ENCODE results near the gene H19. TPM values are rescaled to one million over a fixed set of nuclear protein-coding genes. Genes with fewer than 3 reads are reported as not detected.

Gene H19
- total RNA-seq, 4 donors from 2014 or later, result 13.5 to 68.7 (median 19.4) TPM

GRCh38 chr11:1949922-1950321, 47.7 kb downstream of the H19 start:
- no CpG with 5 or more reads among the region's 15 CpGs for WGBS, 2 donors
- Histone ChIP-seq H3K36me3 (no peaks in the 10 kb centered on the region), H3K27me3 (no peaks in the 10 kb centered on the region), H3K9me3 (no peaks in the 10 kb centered on the region), H3K4me1 (no peaks in the 10 kb centered on the region), H3K4me3 (replicated peaks in 1 of 3) (no peak overlapping the region), H3K27ac (no peak overlapping the region)
- intact Hi-C loops (cut with DNase I), result no loop called here
- no peak for DNase-seq
- no peak for TF ChIP-seq CTCF (IDR thresholded peaks at IDR 0.05)
- TF ChIP-seq POLR2A (IDR thresholded peaks at IDR 0.05), result no peak

- Histone ChIP-seq H3K27me3 (no peaks in the 10 kb centered on the region), H3K9me3 (no peaks in the 10 kb centered on the region), H3K4me1 (no peaks in the 10 kb centered on the region), H3K27ac (no peak overlapping the region), H3K4me3 (replicated peaks in 1 of 3) (no peak overlapping the region), H3K36me3 (no peaks in the 10 kb centered on the region)
- no CpG with 5 or more reads among the region's 6 CpGs for WGBS, 2 donors
- no peak for DNase-seq
- intact Hi-C loops (cut with DNase I), result no loop called here
- no peak for TF ChIP-seq POLR2A (IDR thresholded peaks at IDR 0.05)
- no peak for TF ChIP-seq CTCF (IDR thresholded peaks at IDR 0.05)
These were observed 48.3 kb downstream of the H19 start for GRCh38 chr11:1949302-1949701.

- TF ChIP-seq POLR2A (IDR thresholded peaks at IDR 0.05) (no peak), CTCF (IDR thresholded peaks at IDR 0.05) (no peak)
- H3K4me3 ChIP-seq (replicated peaks in 1 of 3), result no peak overlapping the region
- H3K9me3 ChIP-seq, result no peaks in the 10 kb centered on the region
- H3K36me3 ChIP-seq, result no peaks in the 10 kb centered on the region
- DNase-seq, result no peak
- H3K27ac ChIP-seq, result no peak overlapping the region
- H3K4me1 ChIP-seq, result no peaks in the 10 kb centered on the region
- WGBS, 2 donors, result no CpG with 5 or more reads among the region's 11 CpGs
- H3K27me3 ChIP-seq, result no peaks in the 10 kb centered on the region
- intact Hi-C loops (cut with DNase I), result no loop called here
These were observed 49.3 kb downstream of the H19 start for GRCh38 chr11:1948389-1948788.

GRCh38 chr11:1947592-1948237, 49.9 kb downstream of the H19 start:
- TF ChIP-seq CTCF (IDR thresholded peaks at IDR 0.05), result no peak
- TF ChIP-seq POLR2A (IDR thresholded peaks at IDR 0.05), result no peak
- Histone ChIP-seq H3K9me3 (no peaks in the 10 kb centered on the region), H3K27ac (no peak overlapping the region), H3K27me3 (no peaks in the 10 kb centered on the region), H3K4me1 (no peaks in the 10 kb centered on the region), H3K36me3 (no peaks in the 10 kb centered on the region), H3K4me3 (replicated peaks in 1 of 3) (no peak overlapping the region)
- DNase-seq, result no peak
- no CpG with 5 or more reads among the region's 36 CpGs for WGBS, 2 donors
- intact Hi-C loops (cut with DNase I), result no loop called here

GRCh38 chr11:1946812-1947484, 50.7 kb downstream of the H19 start, which contains the start of gene MRPL23:
Gene MRPL23 (plus strand): TSS chr11:1947332. CDS start chr11:1947363, 31 bp downstream.
- Histone ChIP-seq H3K9me3 (no peaks in the 10 kb centered on the region), H3K4me3 (replicated peaks in 1 of 3) (no peak within 1 kb of the TSS), H3K36me3 (no peaks in the 10 kb centered on the region), H3K27ac (no peak within 1 kb of the TSS), H3K4me1 (no peaks in the 10 kb centered on the region), H3K27me3 (no peaks in the 10 kb centered on the region)
- no CpG with 5 or more reads among the region's 85 CpGs for WGBS, 2 donors
- no peak for TF ChIP-seq CTCF (IDR thresholded peaks at IDR 0.05)
- no peak for TF ChIP-seq POLR2A (IDR thresholded peaks at IDR 0.05)
- intact Hi-C loops (cut with DNase I), result no loop called here
- DNase-seq, result no peak
